SJCRH30 (cell line): ENCODE results near the gene NUDT22. TPM values are rescaled to one million over a fixed set of nuclear protein-coding genes. Genes with fewer than 3 reads are reported as not detected.

ENCODE experiments used
- DNase-seq, 2 experiments: peaks; one replicate each; pipeline ENCODE4 v3.0.0-alpha.2; 2015 to 2020
- H3K27ac ChIP-seq: fragments of 250-450 bp; sonication (Bioruptor Pico); 2 replicates; pipeline ENCODE4 v1.5.1; 2020; ENCODE audit warnings: mild to moderate bottlenecking, moderate library complexity
- H3K27me3 ChIP-seq: fragments of 250-450 bp; sonication (Bioruptor Pico); 2 replicates; pipeline ENCODE4 v1.5.1; 2020; ENCODE audit warnings: mild to moderate bottlenecking, moderate library complexity
- H3K36me3 ChIP-seq: fragments of 250-450 bp; sonication (Bioruptor Pico); 2 replicates; pipeline ENCODE4 v1.5.1; 2020; ENCODE audit warnings: mild to moderate bottlenecking, moderate library complexity
- H3K4me1 ChIP-seq: fragments of 250-450 bp; sonication (Bioruptor Pico); 2 replicates; pipeline ENCODE4 v1.5.1; 2020; ENCODE audit warnings: mild to moderate bottlenecking, moderate library complexity
- H3K4me3 ChIP-seq: fragments of 250-450 bp; sonication (Bioruptor Pico); 2 replicates; pipeline ENCODE4 v1.5.1; 2020; ENCODE audit warnings: mild to moderate bottlenecking, moderate library complexity
- H3K9me3 ChIP-seq: fragments of 250-450 bp; sonication (Bioruptor Pico); replicated peaks from 2 replicates; pipeline ENCODE4 v1.5.1; 2020; ENCODE audit warnings: mild to moderate bottlenecking, moderate library complexity
- total RNA-seq: library from RNA; depleted of rRNA; stranded (reverse); fragments of >200 nt; shearing (Covaris generic); gene quantifications from 2 replicates; pipeline ENCODE4 v1.2.3, GENCODE V29; 2014; rRNA removed

The NUDT22 gene
- total RNA-seq, 1 experiment from 2014 or later: 20.7 TPM

GRCh38 chr11:64269540-64270220, 43.6 kb downstream of the NUDT22 start:
- peak overlapping the region; percentile 70 for H3K4me3 ChIP-seq
- H3K4me1 ChIP-seq: no peaks in the 10 kb centered on the region; the same call in 1 of the 2 replicates
- DNase-seq: peak; percentile 98 to 99
- peaks cover 10% of the 10 kb centered on the region; the same call in 1 of the 2 replicates for H3K36me3 ChIP-seq
- no peaks in the 10 kb centered on the region for H3K9me3 ChIP-seq
- no peaks in the 10 kb centered on the region for H3K27me3 ChIP-seq
- peak overlapping the region; percentile 84 for H3K27ac ChIP-seq

DNA sequence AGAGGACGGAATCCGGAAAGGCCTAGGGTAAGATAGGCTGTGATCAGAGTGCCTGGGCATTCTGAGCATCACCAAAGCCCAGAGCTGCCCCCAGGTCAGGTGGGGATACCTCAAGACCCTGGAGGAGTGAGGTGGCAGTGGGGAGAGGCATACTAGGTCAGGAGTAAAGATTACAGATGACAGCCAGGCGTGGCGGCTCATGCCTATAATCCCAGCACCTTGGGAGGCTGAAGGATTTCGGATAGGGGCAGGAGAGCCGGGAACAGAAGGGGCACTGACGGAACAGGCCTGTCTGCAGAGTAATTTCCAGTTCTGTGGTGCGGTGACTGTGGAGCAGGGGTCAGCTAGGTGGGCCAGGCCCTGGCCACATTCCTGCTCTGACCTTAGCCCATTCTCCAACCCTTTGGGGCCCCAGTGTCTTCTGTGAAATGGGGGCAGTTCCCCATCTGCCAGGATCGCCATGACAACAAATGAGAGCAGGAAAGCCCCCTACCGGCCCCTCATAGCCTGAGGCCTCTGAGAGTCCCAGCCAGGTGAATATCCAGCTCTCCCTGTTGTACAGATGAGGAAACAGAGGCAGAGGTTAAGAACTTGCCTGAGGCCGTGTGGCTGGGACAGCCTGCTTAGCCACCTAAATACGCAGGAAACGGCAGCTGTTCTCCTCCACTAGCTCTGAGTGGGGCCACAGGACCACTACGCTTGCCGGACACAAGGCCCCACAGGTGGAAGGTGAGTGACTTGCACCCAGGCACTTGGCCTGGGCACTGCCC, 49.1 kb downstream of the NUDT22 start:
- H3K27me3 ChIP-seq: no peaks in the 10 kb centered on the region
- H3K27ac ChIP-seq: no peak overlapping the region
- DNase-seq: no peak
- H3K36me3 ChIP-seq: peaks cover 2% of the 10 kb centered on the region; the same call in 1 of the 2 replicates
- no peaks in the 10 kb centered on the region for H3K9me3 ChIP-seq
- no peaks in the 10 kb centered on the region for H3K4me1 ChIP-seq
- H3K4me3 ChIP-seq: no peak overlapping the region

DNA sequence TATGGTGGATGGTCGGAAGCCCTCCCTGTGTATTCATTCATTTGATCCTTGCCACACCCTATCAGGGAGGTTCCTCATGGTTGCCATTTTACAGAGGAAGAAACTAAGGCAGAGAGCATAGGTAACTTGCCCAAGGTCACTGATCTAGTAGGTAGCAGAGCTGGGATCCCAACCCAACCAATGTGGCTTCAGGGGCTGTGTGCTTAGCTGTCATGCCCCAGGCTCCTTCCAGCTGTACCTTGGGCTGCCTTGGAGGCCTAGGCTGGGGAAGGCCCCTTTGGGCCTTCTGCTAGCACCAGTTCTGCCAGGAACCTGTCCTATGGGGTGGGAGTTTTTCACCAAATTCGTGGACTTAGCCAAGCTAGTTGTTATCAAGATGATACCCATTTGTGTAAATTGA, 49.8 kb downstream of the NUDT22 start:
- Histone ChIP-seq H3K36me3 (peaks cover 2% of the 10 kb centered on the region; the same call in 1 of the 2 replicates), H3K27me3 (no peaks in the 10 kb centered on the region), H3K4me1 (no peaks in the 10 kb centered on the region), H3K4me3 (no peak overlapping the region), H3K27ac (no peak overlapping the region), H3K9me3 (no peaks in the 10 kb centered on the region)
- DNase-seq: no peak

DNA sequence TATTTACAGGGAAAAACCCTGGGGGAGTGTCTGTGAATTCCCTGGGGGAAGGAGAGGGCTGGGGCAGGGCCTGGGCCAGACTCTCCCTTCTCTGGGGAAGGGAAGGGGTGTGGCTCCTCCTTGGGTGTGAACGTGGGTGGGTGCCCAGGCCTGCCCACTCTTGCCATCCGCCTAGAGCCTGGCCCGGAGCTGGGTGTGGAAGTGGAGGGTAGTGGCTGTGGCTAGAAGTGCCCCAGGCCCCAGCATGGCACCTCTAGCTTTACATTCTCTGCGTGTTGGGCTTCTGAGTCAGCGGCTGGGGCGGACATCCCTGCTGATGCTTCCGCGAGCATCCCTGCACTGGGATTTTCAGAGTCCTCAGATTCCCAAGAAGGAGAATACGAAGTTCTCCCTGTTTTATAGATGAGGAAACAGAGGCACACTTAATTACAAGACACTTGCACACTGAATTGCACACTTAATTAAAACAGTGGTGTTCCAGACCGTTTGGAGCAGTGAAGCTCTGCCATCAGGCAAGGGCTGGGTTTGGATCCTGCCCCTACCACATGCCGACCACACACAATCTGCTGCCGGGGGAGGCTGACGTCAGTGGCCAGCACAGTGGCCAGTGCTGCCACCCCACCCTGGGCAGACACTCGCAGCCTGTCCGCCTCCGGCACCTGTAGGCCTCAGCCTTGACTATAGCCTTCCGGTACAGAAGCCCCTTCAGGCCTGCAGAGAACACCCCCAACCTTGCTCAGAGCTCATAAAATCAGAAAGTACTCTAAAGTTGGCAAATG, 50.8 kb downstream of the NUDT22 start:
- Histone ChIP-seq H3K36me3 (peaks cover 2% of the 10 kb centered on the region; the same call in 1 of the 2 replicates), H3K27ac (no peak overlapping the region), H3K4me1 (no peaks in the 10 kb centered on the region), H3K9me3 (no peaks in the 10 kb centered on the region), H3K4me3 (no peak overlapping the region), H3K27me3 (no peaks in the 10 kb centered on the region)
- DNase-seq: no peak

- Histone ChIP-seq H3K27me3 (no peaks in the 10 kb centered on the region), H3K36me3 (peaks cover 2% of the 10 kb centered on the region; the same call in 1 of the 2 replicates), H3K9me3 (no peaks in the 10 kb centered on the region), H3K4me1 (no peaks in the 10 kb centered on the region), H3K27ac (no peak overlapping the region), H3K4me3 (no peak overlapping the region)
- DNase-seq: no peak
Observed at GRCh38 chr11:64278576-64279190, 52.6 kb downstream of the NUDT22 start.

Other genes with a start within 250 kb of the NUDT22 start
- 79.4 and 80.8 TPM in 2 replicates for gene OTUB1, start 239.8 kb upstream of the NUDT22 start, total RNA-seq
- 0.76 and 1.4 TPM in 2 replicates for gene FLRT1, start 190.3 kb upstream of the NUDT22 start, total RNA-seq
- 25.6 and 26.3 TPM in 2 replicates for gene MACROD1, start 60.2 kb upstream of the NUDT22 start, total RNA-seq
- gene STIP1, start 40.1 kb upstream of the NUDT22 start, total RNA-seq: 283 and 302 TPM in 2 replicates
- gene FERMT3, start 19.6 kb upstream of the NUDT22 start, total RNA-seq: 4.9 and 8.6 TPM in 2 replicates
- 18.6 and 24.9 TPM in 2 replicates for gene TRPT1, start 88 bp upstream of the NUDT22 start, total RNA-seq
- gene DNAJC4, start 4.3 kb downstream of the NUDT22 start, total RNA-seq: 2.0 and 5.3 TPM in 2 replicates
- gene VEGFB, start 8.3 kb downstream of the NUDT22 start, total RNA-seq: 26.4 and 27.8 TPM in 2 replicates
- 53.1 and 53.5 TPM in 2 replicates for gene FKBP2, start 14.8 kb downstream of the NUDT22 start, total RNA-seq
- 556 and 639 TPM in 2 replicates for gene PPP1R14B, start 20.7 kb downstream of the NUDT22 start, total RNA-seq
- 35.8 and 38.3 TPM in 2 replicates for gene PLCB3, start 25.3 kb downstream of the NUDT22 start, total RNA-seq
- 25.9 and 32.0 TPM in 2 replicates for gene BAD, start 58.4 kb downstream of the NUDT22 start, total RNA-seq
- 16.1 and 17.6 TPM in 2 replicates for gene GPR137, start 59.6 kb downstream of the NUDT22 start, total RNA-seq
- not detected in 2 replicates for gene KCNK4, start 65.0 kb downstream of the NUDT22 start, total RNA-seq
- gene CATSPERZ, start 74.1 kb downstream of the NUDT22 start, total RNA-seq: not detected in 2 replicates
- 22.6 and 23.8 TPM in 2 replicates for gene ESRRA, start 79.2 kb downstream of the NUDT22 start, total RNA-seq
- gene TRMT112, start 91.3 kb downstream of the NUDT22 start, total RNA-seq: 185 and 215 TPM in 2 replicates
- 105 and 130 TPM in 2 replicates for gene PRDX5, start 91.8 kb downstream of the NUDT22 start, total RNA-seq
- gene CCDC88B, start 113.9 kb downstream of the NUDT22 start, total RNA-seq: 0.59 and 0.96 TPM in 2 replicates
- gene RPS6KA4, start 132.9 kb downstream of the NUDT22 start, total RNA-seq: 15.4 and 18.6 TPM in 2 replicates